Endothelial cell of umbilical vein (primary cell): ENCODE measurements around the gene FMN1.

Source experiments
- CTCF ChIP-seq, 2 donors: IDR thresholded peaks; 1 replicate in 1 of 2; 2 replicates in 1 of 2; pipeline ENCODE4 v1.5.1; 2011; ENCODE audit warnings: low read length in 2 of 2, mild to moderate bottlenecking in 2 of 2, moderate library complexity in 2 of 2, control low read depth in 1 of 2, inconsistent platforms in 1 of 2, low read depth in 1 of 2; ENCODE audit not compliant: insufficient read depth in 1 of 2; ENCODE audit errors: extremely low read depth in 1 of 2
- EZH2 ChIP-seq: IDR thresholded peaks from 2 replicates; pipeline ENCODE4 v1.6.1; 2012; ENCODE audit warnings: borderline replicate concordance, low read depth, mild to moderate bottlenecking, moderate library complexity, low read length, inconsistent platforms; ENCODE audit not compliant: severe bottlenecking
- FOS ChIP-seq: IDR thresholded peaks from 2 replicates; pipeline ENCODE4 v1.6.1; 2011; ENCODE audit warnings: mild to moderate bottlenecking, low read length, moderate library complexity, borderline replicate concordance; ENCODE audit not compliant: insufficient read depth
- GATA2 ChIP-seq: IDR thresholded peaks from 2 replicates; pipeline ENCODE4 v1.7.0; 2011; ENCODE audit warnings: low read depth, mild to moderate bottlenecking, moderate library complexity, mixed read lengths, low read length; ENCODE audit not compliant: insufficient read length, insufficient read depth
- JUN ChIP-seq: IDR thresholded peaks from 2 replicates; pipeline ENCODE4 v1.6.1; 2011; ENCODE audit warnings: borderline replicate concordance, low read depth; ENCODE audit not compliant: insufficient read length, insufficient read depth
- MAX ChIP-seq: IDR thresholded peaks from 2 replicates; pipeline ENCODE4 v1.6.1; 2011; ENCODE audit not compliant: insufficient read depth, insufficient read length
- MYC ChIP-seq: IDR thresholded peaks from one replicate; pipeline ENCODE4 v1.6.1; 2011; ENCODE audit warnings: mild to moderate bottlenecking, low read depth, low read length
- POLR2A ChIP-seq: IDR thresholded peaks from 2 replicates; pipeline ENCODE4 v1.6.1; 2012; ENCODE audit warnings: low read depth, mild to moderate bottlenecking, control low read depth, low read length
- POLR2AphosphoS5 ChIP-seq: IDR thresholded peaks from 2 replicates; pipeline ENCODE4 v1.6.1; 2012; ENCODE audit warnings: low read depth, mild to moderate bottlenecking, control low read depth, low read length, moderate library complexity; ENCODE audit not compliant: insufficient read depth

GRCh38 chr15:33200903-33201302 is 6.4 kb upstream of the FMN1 start:
- no peak for TF ChIP-seq CTCF (IDR thresholded peaks at IDR 0.05; ENCODE audit: extremely low read depth in 1 of 2, insufficient read depth in 1 of 2, low read depth in 1 of 2, low read length in 2 of 2)
- TF ChIP-seq POLR2AphosphoS5, result no peak
- TF ChIP-seq POLR2A, result no peak
- TF ChIP-seq GATA2, result no peak
- no peak for TF ChIP-seq JUN
- no peak for TF ChIP-seq MAX
- TF ChIP-seq MYC, result no peak
- no peak for TF ChIP-seq EZH2
- TF ChIP-seq FOS, result no peak
